Measurements from ENCODE around the gene SYP.

The SYP gene

GRCh38 chrX:49226946-49227345 is 27.0 kb upstream of the SYP start:
- no peak overlapping the region for H3K4me3 ChIP-seq (ENCODE audit: low read depth, low read length)
- no peak for DNase-seq (ENCODE audit: low read depth)

- no peak overlapping the region for H3K4me3 ChIP-seq (ENCODE audit: low read depth, low read length)
- DNase-seq (ENCODE audit: low read depth): no peak
Observed at GRCh38 chrX:49225858-49226257, 25.9 kb upstream of the SYP start.

GRCh38 chrX:49221868-49222267 is 21.9 kb upstream of the SYP start:
- no peak overlapping the region for H3K4me3 ChIP-seq (ENCODE audit: low read depth, low read length)
- DNase-seq (ENCODE audit: low read depth): no peak

GRCh38 chrX:49220100-49220499 is 20.1 kb upstream of the SYP start:
- H3K4me3 ChIP-seq (ENCODE audit: low read depth, low read length): no peak overlapping the region
- DNase-seq (ENCODE audit: low read depth): no peak

DNA sequence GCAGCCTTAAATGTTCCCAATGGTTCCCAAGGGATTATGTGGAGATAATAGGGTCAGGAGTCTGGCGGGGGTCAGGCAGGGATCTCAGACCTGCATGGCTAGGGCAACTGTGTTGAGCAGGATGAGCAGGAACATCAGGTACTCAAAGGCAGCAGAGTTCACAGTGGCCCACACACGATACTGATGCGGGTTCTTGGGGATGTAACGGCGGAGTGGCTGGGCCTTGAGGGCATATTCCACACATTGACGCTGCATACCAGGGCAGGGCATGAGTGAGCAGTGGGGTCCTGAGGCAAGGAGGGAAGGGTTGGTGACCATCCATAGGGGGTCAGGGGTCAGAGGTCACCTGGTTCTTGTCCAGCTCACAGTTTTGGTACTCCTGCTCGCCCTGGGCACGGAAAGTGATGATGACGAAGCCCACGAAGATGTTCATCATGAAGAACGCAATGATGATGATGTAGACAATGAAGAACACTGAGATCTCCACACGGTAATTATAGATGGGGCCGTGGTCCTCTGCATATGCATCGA is 15.1 kb upstream of the SYP start:
- H3K4me3 ChIP-seq (ENCODE audit: low read depth, low read length): no peak overlapping the region
- no peak for DNase-seq (ENCODE audit: low read depth)

DNA sequence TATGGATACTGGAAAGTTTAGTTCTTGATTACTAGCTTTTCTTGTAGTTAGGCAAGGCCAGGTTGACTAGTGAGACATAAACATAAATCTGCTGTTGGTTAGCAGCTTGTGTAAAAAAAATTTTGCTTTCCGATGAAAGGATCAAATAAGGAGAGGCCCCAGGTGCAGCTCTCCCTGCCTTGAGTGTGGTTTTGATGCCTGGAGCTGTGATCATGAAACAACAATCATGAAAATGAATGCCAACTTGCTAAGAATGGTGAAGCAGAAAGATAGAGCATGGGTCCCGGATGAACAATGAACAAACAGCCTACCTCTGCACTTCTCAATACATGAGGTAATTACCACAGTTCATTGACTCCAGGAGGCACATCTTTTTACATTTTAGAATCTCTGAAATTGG is 14.4 kb upstream of the SYP start:
- no peak overlapping the region for H3K4me3 ChIP-seq (ENCODE audit: low read depth, low read length)
- DNase-seq (ENCODE audit: low read depth): no peak

DNA sequence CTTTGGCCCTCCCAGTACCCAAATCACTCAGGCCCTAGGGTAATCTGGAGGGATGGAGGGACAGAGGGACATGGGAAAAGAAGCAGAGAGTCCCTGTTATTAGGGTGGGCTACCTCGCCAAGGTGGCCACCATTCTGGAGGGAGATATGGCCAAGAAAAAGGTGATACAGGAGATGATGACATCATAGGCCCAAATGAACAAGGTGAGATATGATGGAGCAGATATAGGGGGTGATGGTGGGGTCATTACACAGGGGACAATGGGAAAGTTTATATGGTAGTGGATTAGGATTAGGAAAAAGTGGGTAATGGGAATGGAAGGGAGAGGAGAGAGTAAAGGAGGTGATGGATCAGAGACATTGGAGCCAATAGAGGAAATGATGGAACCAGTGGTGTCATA is 12.9 kb upstream of the SYP start:
- no peak for DNase-seq (ENCODE audit: low read depth)
- H3K4me3 ChIP-seq (ENCODE audit: low read depth, low read length): no peak overlapping the region

GRCh38 chrX:49212209-49212608 is 12.2 kb upstream of the SYP start:
- DNase-seq (ENCODE audit: low read depth): no peak

DNA sequence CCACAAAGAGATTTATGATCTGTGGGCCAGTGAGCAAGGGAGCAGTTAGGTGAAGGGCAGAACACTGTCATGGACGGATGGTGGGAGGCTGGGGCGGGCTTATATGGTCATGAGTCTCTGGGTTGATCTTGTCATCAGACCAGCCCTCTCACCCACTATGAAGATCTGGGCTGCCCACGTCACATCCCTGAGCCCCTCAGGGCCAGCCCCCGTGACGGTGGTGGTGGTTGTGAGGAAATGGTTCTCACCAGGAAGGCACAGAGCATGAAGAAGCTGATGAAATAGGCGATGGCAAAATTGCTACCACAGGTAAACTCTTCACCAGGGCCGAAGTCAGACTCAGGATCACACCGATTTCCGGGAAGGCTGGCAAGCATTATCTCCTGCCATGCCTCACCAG is 11.1 kb upstream of the SYP start:
- H3K4me3 ChIP-seq (ENCODE audit: low read depth, low read length): no peak overlapping the region
- no peak for DNase-seq (ENCODE audit: low read depth)

More at GRCh38 chrX:49212209-49212608, 12.2 kb upstream of the SYP start:
- no peak overlapping the region for H3K4me3 ChIP-seq (ENCODE audit: low read depth, low read length)

- H3K4me3 ChIP-seq (ENCODE audit: low read depth, low read length): no peak overlapping the region
- no peak for DNase-seq (ENCODE audit: low read depth)
Observed at GRCh38 chrX:49210406-49210805, 10.4 kb upstream of the SYP start.

GRCh38 chrX:49209434-49210251 is 9.7 kb upstream of the SYP start:
- DNase-seq (ENCODE audit: low read depth): no peak
- H3K4me3 ChIP-seq (ENCODE audit: low read depth, low read length): no peak overlapping the region

- no peak for DNase-seq (ENCODE audit: low read depth)
- no peak overlapping the region for H3K4me3 ChIP-seq (ENCODE audit: low read depth, low read length)
Observed at GRCh38 chrX:49208399-49208798, 8.4 kb upstream of the SYP start.

GRCh38 chrX:49206543-49206942 is 6.5 kb upstream of the SYP start:
- no peak for DNase-seq (ENCODE audit: low read depth)
- H3K4me3 ChIP-seq (ENCODE audit: low read depth, low read length): no peak overlapping the region

DNA sequence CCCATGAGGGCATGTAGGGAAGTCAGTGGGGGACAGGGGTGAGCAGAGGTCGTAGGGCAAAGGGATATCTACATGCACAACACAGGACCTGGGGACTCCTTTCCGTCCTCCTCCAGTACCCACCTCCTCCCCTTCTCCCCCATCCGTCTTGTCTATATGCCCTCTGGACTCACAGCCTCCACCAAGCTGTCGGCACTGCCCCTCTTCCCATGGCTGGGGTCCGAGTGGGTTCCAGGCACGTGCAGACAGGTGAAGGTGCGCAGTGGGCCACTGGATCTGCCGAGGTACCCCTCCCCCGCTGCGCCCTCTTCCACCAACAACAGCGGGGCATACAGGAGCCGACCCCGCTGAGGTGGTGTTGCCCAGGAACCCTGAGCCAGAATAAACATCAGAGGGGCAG is 5.5 kb upstream of the SYP start:
- H3K4me3 ChIP-seq (ENCODE audit: low read depth, low read length): no peak overlapping the region
- no peak for DNase-seq (ENCODE audit: low read depth)

DNA sequence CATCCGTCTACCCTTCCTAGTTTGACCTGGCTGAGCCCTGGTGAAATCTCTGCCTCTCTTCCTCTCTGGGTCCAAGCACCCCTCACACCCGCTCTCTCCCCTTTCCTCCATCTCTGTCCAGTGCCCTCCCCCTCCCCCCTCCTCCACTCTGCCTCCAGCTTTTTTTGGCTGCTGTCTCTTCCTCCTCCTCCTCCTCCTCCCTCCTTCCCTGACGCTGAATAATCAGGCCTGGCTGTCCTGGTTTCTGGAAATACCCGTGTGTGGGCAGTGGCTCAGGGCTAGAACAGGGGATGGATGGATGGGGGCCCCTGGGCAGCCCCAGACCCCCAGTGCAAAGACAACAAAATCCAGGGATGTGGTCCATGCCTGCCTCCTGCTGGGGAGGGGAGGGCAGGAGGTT is 4.7 kb upstream of the SYP start:
- no peak overlapping the region for H3K4me3 ChIP-seq (ENCODE audit: low read depth, low read length)
- no peak for DNase-seq (ENCODE audit: low read depth)

GRCh38 chrX:49204017-49204416 is 4.0 kb upstream of the SYP start:
- H3K4me3 ChIP-seq (ENCODE audit: low read depth, low read length): no peak overlapping the region
- DNase-seq (ENCODE audit: low read depth): no peak

DNA sequence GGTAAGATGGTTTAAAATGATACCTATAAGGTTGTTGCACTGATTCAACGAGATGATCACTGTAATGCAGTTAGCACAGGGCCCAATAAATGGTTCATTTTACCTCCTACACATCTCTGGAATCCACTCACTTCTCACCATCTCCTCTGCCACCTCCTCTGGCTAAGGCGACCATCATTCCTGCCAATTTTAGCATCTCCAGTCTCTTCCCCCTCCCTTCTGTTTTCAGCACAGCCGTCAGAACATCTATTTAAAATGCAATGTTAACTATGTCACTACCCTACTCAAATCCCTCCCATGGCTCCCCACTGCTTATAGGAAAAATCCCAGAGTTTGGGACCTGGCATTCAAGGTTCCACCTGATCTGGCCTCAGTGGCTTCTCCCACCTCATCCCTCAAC is 3.5 kb upstream of the SYP start:
- DNase-seq (ENCODE audit: low read depth): no peak
- no peak overlapping the region for H3K4me3 ChIP-seq (ENCODE audit: low read depth, low read length)

- no peak overlapping the region for H3K4me3 ChIP-seq (ENCODE audit: low read depth, low read length)
- no peak for DNase-seq (ENCODE audit: low read depth)
Observed at GRCh38 chrX:49202022-49202421, 2.0 kb upstream of the SYP start.

DNA sequence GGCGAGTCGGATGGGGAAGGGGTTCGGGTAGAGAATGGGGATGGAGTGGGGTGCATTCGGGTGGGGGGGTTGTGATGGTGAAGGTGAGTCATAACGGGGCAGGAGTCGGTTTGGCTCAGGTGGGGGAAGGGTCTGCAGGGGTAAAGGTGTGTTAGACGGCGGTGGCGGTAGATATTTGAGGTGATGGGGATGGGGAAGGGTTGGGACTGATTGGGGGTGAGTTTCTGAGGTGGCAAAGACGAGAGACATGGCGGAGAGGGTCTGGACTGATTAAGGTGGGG is 738 bp downstream of the SYP start:
- DNase-seq (ENCODE audit: low read depth): no peak
- H3K4me3 ChIP-seq (ENCODE audit: low read depth, low read length): no peak overlapping the region

DNA sequence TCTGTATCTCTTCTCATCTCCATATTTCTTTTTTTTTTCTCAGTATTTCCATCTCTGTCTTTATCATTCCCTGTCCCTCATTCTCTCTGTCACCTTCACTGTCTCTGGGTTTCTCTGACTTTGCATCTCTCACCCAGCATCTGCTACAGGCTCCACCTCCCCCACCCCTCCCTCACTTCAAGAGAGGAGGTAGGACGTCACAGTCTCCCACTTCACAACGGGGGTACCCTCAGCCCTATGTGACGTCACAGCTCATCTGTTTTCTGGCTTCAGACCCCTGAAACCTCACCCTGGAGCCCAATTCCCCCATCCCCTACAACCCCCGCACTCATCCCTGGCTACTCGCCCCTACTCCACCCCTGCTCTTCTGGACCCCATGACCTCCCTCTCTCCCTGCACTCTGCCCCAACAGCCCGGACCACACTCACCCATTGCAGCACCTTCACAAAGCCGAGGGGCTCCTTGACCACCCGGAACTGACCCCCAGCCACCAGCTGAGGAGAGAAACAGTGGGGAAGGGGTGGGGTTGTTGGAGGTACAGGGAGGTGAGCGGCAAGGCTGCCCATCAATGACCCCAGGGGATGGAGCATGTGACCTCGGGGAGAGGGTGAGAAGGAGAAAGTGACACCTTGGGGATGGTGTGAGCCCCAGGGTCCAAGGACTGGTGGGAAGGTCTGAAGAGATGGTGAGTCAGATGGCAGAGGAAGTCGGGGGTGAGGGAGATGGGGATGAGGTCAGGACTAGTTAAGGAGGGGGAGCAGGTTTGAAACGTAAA is 1.3 kb downstream of the SYP start:
- DNase-seq (ENCODE audit: low read depth): no peak
- H3K4me3 ChIP-seq (ENCODE audit: low read depth, low read length): no peak overlapping the region

- no peak overlapping the region for H3K4me3 ChIP-seq (ENCODE audit: low read depth, low read length)
- DNase-seq (ENCODE audit: low read depth): no peak
Observed at GRCh38 chrX:49197543-49198087, 2.4 kb downstream of the SYP start.

Data from skeletal muscle cell (primary cell).